ENCODE measurements around the gene ANG. TPM values are rescaled to one million over a fixed set of nuclear protein-coding genes. Genes with fewer than 3 reads are reported as not detected.

ANG gene
- total RNA-seq, 1 donor from 2014 or later, result 0.68 TPM

- Mint-ChIP-seq H3K4me3 (ENCODE audit: low read depth) (no peak overlapping the region), H3K4me1 (ENCODE audit: low read depth) (peaks cover 26% of the 10 kb centered on the region), H3K27ac (no peak overlapping the region), H3K36me3 (ENCODE audit: low read depth) (no peaks in the 10 kb centered on the region), H3K27me3 (ENCODE audit: low read depth) (peaks cover 2% of the 10 kb centered on the region), H3K9me3 (no peaks in the 10 kb centered on the region)
- peak; percentile 79 for DNase-seq (ENCODE audit: low spot score)
- intact Hi-C loops (cut with micrococcal nuclease), result loop anchor here (1.0 to 5.0 kb wide), 7 partner anchors 9 to 339 kb away; partner anchors contain the start of genes PARP2 and PIP4P1
These were observed 7.0 kb upstream of the ANG start for GRCh38 chr14:20681348-20682126.

- intact Hi-C loops (cut with micrococcal nuclease), result loop anchor here (2.0 to 5.0 kb wide), 3 partner anchors 221 to 339 kb away; partner anchors contain the start of genes PARP2 and PIP4P1
- no peaks in the 10 kb centered on the region for H3K36me3 Mint-ChIP-seq (ENCODE audit: low read depth)
- no peak for DNase-seq (ENCODE audit: low spot score)
- H3K27me3 Mint-ChIP-seq (ENCODE audit: low read depth), result peaks cover 2% of the 10 kb centered on the region
- no peak overlapping the region for H3K4me3 Mint-ChIP-seq (ENCODE audit: low read depth)
- H3K4me1 Mint-ChIP-seq (ENCODE audit: low read depth), result peaks cover 26% of the 10 kb centered on the region
- H3K27ac Mint-ChIP-seq, result no peak overlapping the region
- H3K9me3 Mint-ChIP-seq, result no peaks in the 10 kb centered on the region
These were observed 6.5 kb upstream of the ANG start for GRCh38 chr14:20682127-20682434.

GRCh38 chr14:20682435-20683124, 6.0 kb upstream of the ANG start:
- Mint-ChIP-seq H3K27ac (no peak overlapping the region), H3K4me3 (ENCODE audit: low read depth) (no peak overlapping the region), H3K4me1 (ENCODE audit: low read depth) (peaks cover 26% of the 10 kb centered on the region), H3K36me3 (ENCODE audit: low read depth) (no peaks in the 10 kb centered on the region), H3K9me3 (no peaks in the 10 kb centered on the region), H3K27me3 (ENCODE audit: low read depth) (peaks cover 2% of the 10 kb centered on the region)
- intact Hi-C loops (cut with micrococcal nuclease), result loop anchor here (1.0 to 5.0 kb wide), 4 partner anchors 69 to 340 kb away; partner anchors contain the start of genes PARP2 and PIP4P1
- DNase-seq (ENCODE audit: low spot score), result peak; percentile 68

DNA sequence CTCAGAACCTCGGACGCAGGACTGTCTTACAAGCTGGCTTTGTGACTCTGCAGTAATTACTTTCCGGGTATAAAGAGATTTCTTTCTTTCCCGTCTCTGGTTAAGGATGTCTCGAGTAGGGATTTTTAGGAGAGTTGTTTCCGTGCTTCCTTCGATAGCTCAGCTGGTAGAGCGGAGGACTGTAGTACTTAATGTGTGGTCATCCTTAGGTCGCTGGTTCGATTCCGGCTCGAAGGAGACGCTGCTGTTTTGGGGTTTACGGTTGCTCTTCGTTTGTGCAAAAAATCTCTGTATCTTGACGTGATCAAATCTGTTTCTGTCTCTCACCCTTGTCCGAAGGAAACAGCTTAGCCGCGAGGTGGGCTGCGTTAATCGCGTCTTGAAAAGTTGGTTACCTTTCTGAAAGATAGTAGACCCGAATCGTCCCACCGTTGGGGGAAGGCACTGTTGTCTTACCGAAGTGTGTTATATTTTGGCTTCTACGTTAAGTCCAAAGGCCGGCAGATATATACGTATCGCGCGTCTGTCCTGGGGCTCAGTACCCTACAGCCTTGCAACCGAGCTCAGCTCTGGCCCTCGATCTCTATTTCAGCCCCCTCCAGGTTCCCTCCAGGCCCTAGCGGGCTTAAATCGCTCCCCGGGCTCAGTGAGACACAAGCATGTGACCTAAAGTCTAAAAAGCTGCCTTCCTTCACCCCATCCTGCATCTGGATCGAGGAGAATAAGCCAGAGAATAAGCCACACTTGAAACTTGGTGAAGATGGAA, 5.3 kb upstream of the ANG start:
- intact Hi-C loops (cut with micrococcal nuclease), result loop anchor here (1.0 to 5.0 kb wide), 4 partner anchors 70 to 341 kb away; partner anchors contain the start of genes PARP2 and PIP4P1
- no peak overlapping the region for H3K4me3 Mint-ChIP-seq (ENCODE audit: low read depth)
- peaks cover 2% of the 10 kb centered on the region for H3K27me3 Mint-ChIP-seq (ENCODE audit: low read depth)
- H3K4me1 Mint-ChIP-seq (ENCODE audit: low read depth), result peaks cover 28% of the 10 kb centered on the region
- DNase-seq (ENCODE audit: low spot score), result peak; percentile 76
- no peaks in the 10 kb centered on the region for H3K9me3 Mint-ChIP-seq
- H3K36me3 Mint-ChIP-seq (ENCODE audit: low read depth), result no peaks in the 10 kb centered on the region
- H3K27ac Mint-ChIP-seq, result no peak overlapping the region

GRCh38 chr14:20683891-20684661, 4.5 kb upstream of the ANG start, which contains the start of gene RNASE4:
Gene RNASE4, plus strand, starts transcription at chr14:20684560. Its CDS starts 14,812 bp downstream, at chr14:20699372.
- H3K27ac Mint-ChIP-seq, result peak within 1 kb of the TSS; percentile 22
- no peak within 1 kb of the TSS for H3K4me3 Mint-ChIP-seq (ENCODE audit: low read depth)
- H3K36me3 Mint-ChIP-seq (ENCODE audit: low read depth), result no peaks in the 10 kb centered on the region
- peak; percentile 76 for DNase-seq (ENCODE audit: low spot score)
- H3K27me3 Mint-ChIP-seq (ENCODE audit: low read depth), result peaks cover 2% of the 10 kb centered on the region
- intact Hi-C loops (cut with micrococcal nuclease), result loop anchor here (1.0 to 5.0 kb wide), 5 partner anchors 53 to 341 kb away; partner anchors contain the start of genes PARP2 and PIP4P1
- no peaks in the 10 kb centered on the region for H3K9me3 Mint-ChIP-seq
- H3K4me1 Mint-ChIP-seq (ENCODE audit: low read depth), result peaks cover 28% of the 10 kb centered on the region

DNA sequence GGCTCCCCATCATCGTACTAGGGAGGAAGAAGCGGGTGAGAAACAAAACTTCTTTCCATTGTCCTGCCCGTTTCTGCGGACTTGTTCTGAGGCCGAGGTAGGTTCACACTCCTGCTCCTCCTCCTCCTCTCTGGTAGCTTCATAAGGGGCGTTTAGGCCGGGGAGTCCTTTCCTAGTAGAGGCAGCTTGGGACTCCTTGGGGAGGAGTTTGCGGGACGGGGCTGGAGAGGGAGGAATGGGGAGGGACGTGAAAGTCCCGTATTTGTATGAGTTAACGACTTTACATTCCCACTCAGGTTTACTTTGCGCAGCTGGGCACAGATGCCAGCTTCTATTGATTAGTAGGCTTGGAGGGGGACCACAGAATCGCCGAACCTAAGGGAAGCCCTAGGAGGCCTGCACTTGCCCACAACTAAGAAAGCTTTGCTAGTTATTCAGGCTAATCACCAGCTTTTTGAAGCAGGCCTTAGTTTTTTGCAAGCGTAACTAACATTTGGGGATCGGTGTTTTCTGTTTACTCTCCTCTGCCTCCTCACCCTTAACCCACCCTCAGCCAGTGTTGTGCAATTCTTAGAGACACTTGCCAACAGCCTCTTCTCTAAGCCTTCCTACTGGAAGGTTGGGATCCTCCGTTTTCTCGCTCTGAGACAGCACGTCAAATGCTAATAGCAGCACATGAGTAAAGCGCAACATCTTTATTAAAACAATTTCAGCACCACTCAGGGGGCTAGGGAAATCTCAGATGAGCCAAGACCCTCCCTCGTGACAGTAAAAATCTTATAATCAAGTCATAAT, 3.7 kb upstream of the ANG start:
- no peaks in the 10 kb centered on the region for H3K9me3 Mint-ChIP-seq
- no peaks in the 10 kb centered on the region for H3K36me3 Mint-ChIP-seq (ENCODE audit: low read depth)
- H3K27ac Mint-ChIP-seq, result peak overlapping the region; percentile 22
- DNase-seq (ENCODE audit: low spot score), result no peak
- H3K4me3 Mint-ChIP-seq (ENCODE audit: low read depth), result no peak overlapping the region
- intact Hi-C loops (cut with micrococcal nuclease), result loop anchor here (1.0 to 5.0 kb wide), 2 partner anchors 54 to 268 kb away; no protein-coding TSS in a partner anchor
- H3K4me1 Mint-ChIP-seq (ENCODE audit: low read depth), result peaks cover 32% of the 10 kb centered on the region
- peaks cover 2% of the 10 kb centered on the region for H3K27me3 Mint-ChIP-seq (ENCODE audit: low read depth)

GRCh38 chr14:20686386-20687143, 2.0 kb upstream of the ANG start:
- H3K4me1 Mint-ChIP-seq (ENCODE audit: low read depth), result peaks cover 29% of the 10 kb centered on the region
- intact Hi-C loops (cut with micrococcal nuclease), result no loop called here
- H3K36me3 Mint-ChIP-seq (ENCODE audit: low read depth), result no peaks in the 10 kb centered on the region
- no peak overlapping the region for H3K4me3 Mint-ChIP-seq (ENCODE audit: low read depth)
- H3K27ac Mint-ChIP-seq, result no peak overlapping the region
- peaks cover 2% of the 10 kb centered on the region for H3K27me3 Mint-ChIP-seq (ENCODE audit: low read depth)
- no peak for DNase-seq (ENCODE audit: low spot score)
- H3K9me3 Mint-ChIP-seq, result no peaks in the 10 kb centered on the region

DNA sequence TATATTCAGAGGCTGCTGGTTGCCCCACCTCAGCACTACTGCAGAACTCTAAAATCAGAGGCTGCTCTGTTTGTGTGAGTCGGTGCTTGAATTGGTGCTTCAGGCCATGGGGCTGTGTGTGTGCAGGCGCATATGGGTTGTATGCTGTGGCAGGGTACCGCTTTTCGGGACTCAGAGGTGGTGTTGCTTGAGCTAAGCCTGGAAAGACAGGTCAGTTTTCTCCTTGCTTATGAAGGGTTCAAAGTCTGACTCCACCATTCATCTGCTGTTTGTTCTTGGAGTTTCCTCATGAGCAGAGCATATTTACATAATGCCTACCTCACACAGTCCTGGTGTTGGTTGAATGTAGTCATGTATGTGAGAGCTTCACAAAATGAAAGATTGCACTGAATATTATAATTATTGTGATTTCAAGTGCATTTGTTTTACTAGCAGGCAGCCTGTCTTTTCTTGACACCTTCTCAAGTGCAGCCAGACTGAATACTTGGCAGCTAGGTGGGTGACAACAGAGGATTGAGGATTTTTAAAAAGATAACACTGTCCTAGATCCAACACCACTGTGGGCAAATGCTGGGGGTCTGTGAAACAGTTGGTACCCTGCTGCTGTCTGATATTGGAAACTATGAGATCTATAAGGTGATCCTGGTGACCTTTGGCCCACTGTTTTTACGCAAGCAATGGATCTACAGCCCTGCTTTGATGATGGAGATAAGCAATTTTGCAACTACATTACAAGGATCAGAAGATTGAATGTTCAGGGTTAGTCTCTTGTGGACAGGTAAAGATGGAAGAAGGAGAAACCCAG, 1.0 kb upstream of the ANG start:
- Mint-ChIP-seq H3K36me3 (ENCODE audit: low read depth) (no peaks in the 10 kb centered on the region), H3K4me3 (ENCODE audit: low read depth) (no peak overlapping the region), H3K4me1 (ENCODE audit: low read depth) (peaks cover 28% of the 10 kb centered on the region), H3K27me3 (ENCODE audit: low read depth) (peaks cover 2% of the 10 kb centered on the region), H3K9me3 (no peaks in the 10 kb centered on the region), H3K27ac (no peak overlapping the region)
- intact Hi-C loops (cut with micrococcal nuclease), result no loop called here
- no peak for DNase-seq (ENCODE audit: low spot score)

- no peak overlapping the region for H3K4me3 Mint-ChIP-seq (ENCODE audit: low read depth)
- H3K9me3 Mint-ChIP-seq, result no peaks in the 10 kb centered on the region
- intact Hi-C loops (cut with micrococcal nuclease), result loop anchor here (1.0 kb wide), 3 partner anchors 10 to 78 kb away; no protein-coding TSS in a partner anchor
- H3K4me1 Mint-ChIP-seq (ENCODE audit: low read depth), result peaks cover 29% of the 10 kb centered on the region
- peak; percentile 33 for DNase-seq (ENCODE audit: low spot score)
- peaks cover 1% of the 10 kb centered on the region for H3K27me3 Mint-ChIP-seq (ENCODE audit: low read depth)
- no peak overlapping the region for H3K27ac Mint-ChIP-seq
- no peaks in the 10 kb centered on the region for H3K36me3 Mint-ChIP-seq (ENCODE audit: low read depth)
These were observed 2.5 kb downstream of the ANG start for GRCh38 chr14:20690848-20691640.
